Activated B cell treated with CpG ODN at 0.5 μM for 24 hours (primary cell): ENCODE results near the gene GABARAPL2. TPM values are rescaled to one million over a fixed set of nuclear protein-coding genes. Genes with fewer than 3 reads are reported as not detected.
"Not testable (repeated sequence)": the region's sequence is repeated elsewhere in the genome, so short reads cannot be mapped to it uniquely, and the experiment has no call there.

Experiments used
- ATAC-seq: fragments of 200-7000 bp; cut with Tn5 transposase; one replicate; pipeline ENCODE4 v1.10.0; 2021; ENCODE audit warnings: low read depth, mild to moderate bottlenecking, moderate library complexity
- CTCF ChIA-PET: fragments of 350-600 bp; sonication (Branson Sonifier 250); formaldehyde crosslinking; loops from one replicate; lab custom pipeline; 2021; ENCODE audit warnings: antibody characterized with exemption; lab: Charles Lee
- POLR2A ChIA-PET: fragments of 350-600 bp; sonication (Branson Sonifier 250); formaldehyde crosslinking; loops from one replicate; lab custom pipeline; 2021; ENCODE audit warnings: antibody characterized with exemption; lab: Charles Lee
- DNase-seq: peaks from one replicate; pipeline ENCODE4 v3.0.0; 2022
- H3K27ac Mint-ChIP-seq: one replicate; pipeline ENCODE4 v1.8.0; 2020; ENCODE audit warnings: mixed read lengths
- H3K27me3 Mint-ChIP-seq: one replicate; pipeline ENCODE4 v1.8.0; 2021; ENCODE audit warnings: mixed read lengths
- H3K36me3 Mint-ChIP-seq: one replicate; pipeline ENCODE4 v1.8.0; 2021; ENCODE audit warnings: low read depth, mixed read lengths
- H3K4me1 Mint-ChIP-seq: one replicate; pipeline ENCODE4 v1.8.0; 2021; ENCODE audit warnings: mixed read lengths
- H3K4me3 Mint-ChIP-seq: one replicate; pipeline ENCODE4 v1.8.0; 2020; ENCODE audit warnings: mild to moderate bottlenecking, mixed read lengths
- H3K9me3 Mint-ChIP-seq: one replicate; pipeline ENCODE4 v1.8.0; 2020; ENCODE audit warnings: mixed read lengths
- intact Hi-C: fragments of 100-400 bp; cut with micrococcal nuclease; formaldehyde crosslinking; loops from one replicate; pipeline ENCODE4 v1.15.1; 2024
- total RNA-seq: library from RNA; stranded (reverse); gene quantifications from 2 replicates; pipeline ENCODE4 v1.2.3, GENCODE V29; 2022
- TF ChIP-seq, protein P1 (sequence below): fragments of 200-600 bp; IDR thresholded peaks from one replicate; pipeline ENCODE4 v1.8.0; 2022; ENCODE audit warnings: antibody characterized with exemption, mild to moderate bottlenecking

GABARAPL2 gene
- total RNA-seq, 1 donor from 2014 or later, result 62.9 TPM

GRCh38 chr16:75535211-75535843, 30.9 kb upstream of the GABARAPL2 start:
- peaks cover 5% of the 10 kb centered on the region for H3K27me3 Mint-ChIP-seq
- H3K4me3 Mint-ChIP-seq, result no peak overlapping the region
- no peaks in the 10 kb centered on the region for H3K9me3 Mint-ChIP-seq
- no peak overlapping the region for H3K27ac Mint-ChIP-seq
- POLR2A ChIA-PET, result no interaction called here
- no peak for DNase-seq
- no peaks in the 10 kb centered on the region for H3K36me3 Mint-ChIP-seq
- TF ChIP-seq, protein P1, sequence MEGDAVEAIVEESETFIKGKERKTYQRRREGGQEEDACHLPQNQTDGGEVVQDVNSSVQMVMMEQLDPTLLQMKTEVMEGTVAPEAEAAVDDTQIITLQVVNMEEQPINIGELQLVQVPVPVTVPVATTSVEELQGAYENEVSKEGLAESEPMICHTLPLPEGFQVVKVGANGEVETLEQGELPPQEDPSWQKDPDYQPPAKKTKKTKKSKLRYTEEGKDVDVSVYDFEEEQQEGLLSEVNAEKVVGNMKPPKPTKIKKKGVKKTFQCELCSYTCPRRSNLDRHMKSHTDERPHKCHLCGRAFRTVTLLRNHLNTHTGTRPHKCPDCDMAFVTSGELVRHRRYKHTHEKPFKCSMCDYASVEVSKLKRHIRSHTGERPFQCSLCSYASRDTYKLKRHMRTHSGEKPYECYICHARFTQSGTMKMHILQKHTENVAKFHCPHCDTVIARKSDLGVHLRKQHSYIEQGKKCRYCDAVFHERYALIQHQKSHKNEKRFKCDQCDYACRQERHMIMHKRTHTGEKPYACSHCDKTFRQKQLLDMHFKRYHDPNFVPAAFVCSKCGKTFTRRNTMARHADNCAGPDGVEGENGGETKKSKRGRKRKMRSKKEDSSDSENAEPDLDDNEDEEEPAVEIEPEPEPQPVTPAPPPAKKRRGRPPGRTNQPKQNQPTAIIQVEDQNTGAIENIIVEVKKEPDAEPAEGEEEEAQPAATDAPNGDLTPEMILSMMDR, result no peak
- intact Hi-C loops, result no loop called here
- CTCF ChIA-PET, result no interaction called here
- no peaks in the 10 kb centered on the region for H3K4me1 Mint-ChIP-seq
- no peak for ATAC-seq

GRCh38 chr16:75535901-75536300, 30.3 kb upstream of the GABARAPL2 start, which contains the start of gene CHST5:
TSS of gene CHST5 (minus strand) at chr16:75536108. CDS start at chr16:75530384, 5,724 bp downstream.
- ChIA-PET CTCF (no interaction called here), POLR2A (interaction anchor here (0.7 to 1.2 kb wide), 2 partner anchors 19 kb away, joined by 3 to 6 read pairs; no protein-coding TSS in a partner anchor)
- Mint-ChIP-seq H3K4me3 (no peak within 1 kb of the TSS), H3K27me3 (peaks cover 5% of the 10 kb centered on the region), H3K9me3 (no peaks in the 10 kb centered on the region), H3K4me1 (no peaks in the 10 kb centered on the region), H3K36me3 (no peaks in the 10 kb centered on the region), H3K27ac (no peak within 1 kb of the TSS)
- TF ChIP-seq, protein P1, result no peak
- no peak for ATAC-seq
- DNase-seq, result no peak
- intact Hi-C loops, result no loop called here

GRCh38 chr16:75537776-75538175, 28.4 kb upstream of the GABARAPL2 start:
- Mint-ChIP-seq H3K4me1 (no peaks in the 10 kb centered on the region), H3K4me3 (no peak overlapping the region), H3K27ac (no peak overlapping the region), H3K9me3 (no peaks in the 10 kb centered on the region), H3K36me3 (no peaks in the 10 kb centered on the region), H3K27me3 (peaks cover 3% of the 10 kb centered on the region)
- TF ChIP-seq, protein P1, result no peak
- CTCF ChIA-PET, result no interaction called here
- intact Hi-C loops, result no loop called here
- DNase-seq (no peak), ATAC-seq (no peak)
- POLR2A ChIA-PET, result no interaction called here

DNA sequence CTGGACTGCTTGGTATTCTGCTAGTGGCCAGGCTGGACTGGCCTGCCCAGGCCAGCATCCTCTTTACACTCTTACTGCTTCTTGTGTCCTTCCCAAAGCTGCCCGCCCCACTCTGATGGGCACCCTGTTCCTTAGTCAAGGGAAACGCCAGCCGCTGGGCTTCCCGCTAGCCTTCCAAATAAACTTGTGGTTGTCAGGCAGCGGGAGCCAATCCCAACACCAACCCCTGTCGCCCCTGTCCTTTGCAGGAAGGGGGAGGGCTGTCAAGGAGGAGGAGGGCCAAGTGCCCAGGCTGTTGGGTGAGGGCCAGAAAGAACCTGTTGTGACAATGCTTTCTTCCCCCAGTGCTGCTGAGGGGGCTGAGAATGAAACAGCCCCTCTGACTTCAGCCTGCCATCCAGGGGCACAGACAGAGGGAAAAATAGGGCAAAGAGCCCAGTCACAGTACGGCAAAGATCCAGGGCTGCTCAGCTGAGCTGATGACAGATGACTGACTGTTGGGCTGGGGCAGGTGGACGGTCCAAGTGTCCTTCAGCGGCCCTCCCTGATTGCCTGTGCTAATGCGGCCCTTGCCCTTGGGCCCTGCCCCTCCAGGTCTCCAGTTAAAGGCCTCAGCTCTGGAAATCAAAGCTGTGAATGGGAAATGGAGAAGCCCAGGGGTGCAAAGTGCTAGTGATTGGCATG, 27.2 kb upstream of the GABARAPL2 start:
- H3K9me3 Mint-ChIP-seq, H3K27ac Mint-ChIP-seq, ATAC-seq, H3K36me3 Mint-ChIP-seq, H3K4me1 Mint-ChIP-seq, POLR2A ChIA-PET, H3K4me3 Mint-ChIP-seq, DNase-seq, H3K27me3 Mint-ChIP-seq, intact Hi-C loops, CTCF ChIA-PET: not testable (repeated sequence)

GRCh38 chr16:75541236-75541635, 24.9 kb upstream of the GABARAPL2 start:
- no peak for ATAC-seq
- Mint-ChIP-seq H3K27ac (no peak overlapping the region), H3K27me3 (no peaks in the 10 kb centered on the region), H3K9me3 (no peaks in the 10 kb centered on the region), H3K4me1 (no peaks in the 10 kb centered on the region), H3K4me3 (no peak overlapping the region), H3K36me3 (no peaks in the 10 kb centered on the region)
- no peak for DNase-seq
- ChIA-PET POLR2A (no interaction called here), CTCF (no interaction called here)
- intact Hi-C loops, result no loop called here
- TF ChIP-seq, protein P1, result no peak

DNA sequence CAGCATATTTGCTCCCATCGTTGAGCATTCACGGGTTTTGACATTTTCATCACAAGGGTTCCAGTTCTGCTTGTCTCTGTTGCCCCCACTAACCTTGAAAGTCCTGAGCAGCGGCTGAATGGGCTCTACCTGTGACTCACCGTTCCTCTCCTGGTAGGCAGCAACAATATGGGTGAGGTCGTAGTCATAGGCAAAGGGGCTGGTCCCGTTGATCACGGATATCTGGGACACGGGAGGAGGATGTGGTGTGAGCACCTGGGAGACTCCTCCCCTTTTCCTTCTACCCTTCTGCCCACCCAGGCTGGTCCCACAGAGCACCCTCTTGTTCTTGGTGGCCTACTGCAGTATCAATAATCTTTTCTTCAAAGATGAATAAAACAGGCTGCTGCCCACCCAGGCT, 23.7 kb upstream of the GABARAPL2 start:
- CTCF ChIA-PET, H3K4me1 Mint-ChIP-seq, H3K27ac Mint-ChIP-seq, POLR2A ChIA-PET, H3K27me3 Mint-ChIP-seq, intact Hi-C loops, ATAC-seq, H3K9me3 Mint-ChIP-seq, H3K36me3 Mint-ChIP-seq, DNase-seq, H3K4me3 Mint-ChIP-seq: not testable (repeated sequence)

DNA sequence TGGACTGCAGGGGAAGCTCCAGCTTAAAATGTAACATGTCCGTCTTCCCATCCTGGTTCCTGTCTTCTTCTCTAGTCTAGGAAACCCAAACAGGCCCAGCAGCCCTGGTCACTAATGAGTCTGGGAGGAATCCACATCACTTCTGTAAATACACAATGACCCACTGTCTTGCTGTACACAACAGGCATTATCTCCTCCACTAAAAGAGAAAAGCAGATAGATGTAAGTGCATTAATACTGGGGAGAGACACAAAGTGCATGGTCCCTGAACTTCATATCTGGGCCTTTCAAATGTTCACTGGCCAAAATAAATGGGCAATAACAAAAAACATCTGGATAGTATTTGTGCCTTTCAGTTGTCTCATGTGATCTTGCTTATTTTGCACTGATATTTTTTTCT, 20.3 kb upstream of the GABARAPL2 start:
- intact Hi-C loops, DNase-seq, H3K36me3 Mint-ChIP-seq, POLR2A ChIA-PET, H3K9me3 Mint-ChIP-seq, H3K4me3 Mint-ChIP-seq, H3K27ac Mint-ChIP-seq, ATAC-seq, H3K27me3 Mint-ChIP-seq, CTCF ChIA-PET: not testable (repeated sequence)
- H3K4me1 Mint-ChIP-seq, result peaks cover 11% of the 10 kb centered on the region
